22Rv1 (cell line): ENCODE data around the gene EVL.

Experiments used
- ZFX ChIP-seq: fragments of 450-650 bp; IDR thresholded peaks from 2 replicates; pipeline ENCODE4 v1.6.1; 2017; ENCODE audit warnings: antibody characterized with exemption, borderline replicate concordance
- TF ChIP-seq, protein P1 (sequence below): fragments of 450-650 bp; IDR thresholded peaks from 2 replicates; pipeline ENCODE4 v1.5.1; 2017; ENCODE audit warnings: mild to moderate bottlenecking

DNA sequence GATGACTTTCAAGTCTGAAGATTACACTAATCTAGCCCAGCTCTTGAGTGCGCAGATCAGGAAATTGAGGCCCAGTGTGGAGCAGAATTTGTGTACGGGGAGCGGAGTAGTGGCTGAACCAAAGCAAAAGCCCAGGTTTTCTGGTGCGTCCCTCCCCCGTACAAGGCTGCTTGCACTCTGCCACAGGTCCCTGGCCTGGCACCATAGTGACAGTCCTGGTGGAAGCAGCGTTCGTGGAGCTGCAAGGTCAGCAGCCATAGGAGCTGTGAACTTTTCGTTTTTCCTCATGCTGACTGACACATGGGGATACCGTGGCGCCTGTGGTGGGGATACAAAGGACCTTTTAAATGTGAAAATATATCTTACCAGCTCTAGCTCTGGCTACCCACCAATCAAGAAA is 1.7 kb downstream of the EVL start:
- TF ChIP-seq, protein P1, sequence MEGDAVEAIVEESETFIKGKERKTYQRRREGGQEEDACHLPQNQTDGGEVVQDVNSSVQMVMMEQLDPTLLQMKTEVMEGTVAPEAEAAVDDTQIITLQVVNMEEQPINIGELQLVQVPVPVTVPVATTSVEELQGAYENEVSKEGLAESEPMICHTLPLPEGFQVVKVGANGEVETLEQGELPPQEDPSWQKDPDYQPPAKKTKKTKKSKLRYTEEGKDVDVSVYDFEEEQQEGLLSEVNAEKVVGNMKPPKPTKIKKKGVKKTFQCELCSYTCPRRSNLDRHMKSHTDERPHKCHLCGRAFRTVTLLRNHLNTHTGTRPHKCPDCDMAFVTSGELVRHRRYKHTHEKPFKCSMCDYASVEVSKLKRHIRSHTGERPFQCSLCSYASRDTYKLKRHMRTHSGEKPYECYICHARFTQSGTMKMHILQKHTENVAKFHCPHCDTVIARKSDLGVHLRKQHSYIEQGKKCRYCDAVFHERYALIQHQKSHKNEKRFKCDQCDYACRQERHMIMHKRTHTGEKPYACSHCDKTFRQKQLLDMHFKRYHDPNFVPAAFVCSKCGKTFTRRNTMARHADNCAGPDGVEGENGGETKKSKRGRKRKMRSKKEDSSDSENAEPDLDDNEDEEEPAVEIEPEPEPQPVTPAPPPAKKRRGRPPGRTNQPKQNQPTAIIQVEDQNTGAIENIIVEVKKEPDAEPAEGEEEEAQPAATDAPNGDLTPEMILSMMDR: no peak
- no peak for TF ChIP-seq ZFX
